Measurements from ENCODE around the gene B3GNT5.
A peak's percentile ranks its signal among the peaks of the same experiment; 100 is the strongest.

The B3GNT5 gene

DNA sequence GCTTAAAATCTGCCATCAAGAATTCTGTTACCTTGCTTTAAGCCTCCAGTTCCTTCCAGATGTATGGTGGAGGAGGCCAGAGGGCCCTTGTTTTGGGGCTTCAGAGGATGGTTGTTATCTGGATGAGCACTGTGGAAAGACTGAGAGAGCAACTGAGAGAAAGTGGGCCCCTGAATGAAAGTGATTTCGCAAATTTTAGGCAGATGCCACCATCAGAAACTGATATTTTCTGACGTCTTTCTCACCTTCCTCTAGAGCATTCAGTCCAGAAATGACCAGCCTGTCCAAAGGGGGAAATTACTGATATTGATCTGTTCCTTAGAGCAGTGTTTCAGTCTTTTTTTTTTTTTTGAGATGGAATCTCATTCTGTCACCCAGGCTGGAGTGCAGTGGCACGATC, 13.4 kb downstream of the B3GNT5 start:
- no peak for DNase-seq

GRCh38 chr3:183267140-183267539, 14.1 kb downstream of the B3GNT5 start:
- no peak for DNase-seq

DNA sequence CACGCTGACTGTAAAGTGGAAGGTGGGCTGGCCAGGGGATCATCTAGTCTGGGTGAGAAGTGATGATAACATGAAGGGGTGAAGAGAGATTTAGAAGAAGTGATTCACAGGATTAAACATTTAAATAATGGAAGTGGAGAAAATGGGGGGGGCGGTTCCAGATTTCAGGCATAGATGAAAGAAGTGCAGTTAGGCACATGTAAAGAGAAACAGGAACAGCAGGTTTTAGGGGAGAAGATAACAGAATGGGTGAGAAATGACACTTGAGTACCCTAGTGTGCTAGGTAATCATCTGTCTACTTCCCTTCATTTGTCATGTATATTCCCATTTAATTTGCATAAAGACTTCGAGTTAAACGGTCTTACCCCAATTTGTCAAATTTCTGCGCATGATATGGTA, 15.3 kb downstream of the B3GNT5 start:
- DNase-seq, result no peak

GRCh38 chr3:183269345-183269744, 16.3 kb downstream of the B3GNT5 start:
- DNase-seq, result no peak

DNA sequence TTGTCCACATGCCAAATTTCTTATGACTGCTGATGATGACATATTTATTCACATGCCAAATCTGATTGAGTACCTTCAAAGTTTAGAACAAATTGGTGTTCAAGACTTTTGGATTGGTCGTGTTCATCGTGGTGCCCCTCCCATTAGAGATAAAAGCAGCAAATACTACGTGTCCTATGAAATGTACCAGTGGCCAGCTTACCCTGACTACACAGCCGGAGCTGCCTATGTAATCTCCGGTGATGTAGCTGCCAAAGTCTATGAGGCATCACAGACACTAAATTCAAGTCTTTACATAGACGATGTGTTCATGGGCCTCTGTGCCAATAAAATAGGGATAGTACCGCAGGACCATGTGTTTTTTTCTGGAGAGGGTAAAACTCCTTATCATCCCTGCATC, 17.3 kb downstream of the B3GNT5 start:
- no peak for DNase-seq

DNA sequence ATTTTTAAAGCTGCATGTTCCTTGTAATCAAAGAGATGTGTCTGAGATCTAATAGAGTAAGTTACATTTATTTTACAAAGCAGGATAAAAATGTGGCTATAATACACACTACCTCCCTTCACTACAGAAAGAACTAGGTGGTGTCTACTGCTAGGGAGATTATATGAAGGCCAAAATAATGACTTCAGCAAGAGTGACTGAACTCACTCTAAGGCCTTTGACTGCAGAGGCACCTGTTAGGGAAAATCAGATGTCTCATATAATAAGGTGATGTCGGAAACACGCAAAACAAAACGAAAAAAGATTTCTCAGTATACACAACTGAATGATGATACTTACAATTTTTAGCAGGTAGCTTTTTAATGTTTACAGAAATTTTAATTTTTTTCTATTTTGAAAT, 19.1 kb downstream of the B3GNT5 start:
- DNase-seq, result no peak

- no peak for DNase-seq
Measured at GRCh38 chr3:183272791-183273190, 19.7 kb downstream of the B3GNT5 start.

GRCh38 chr3:183274609-183275008, 21.6 kb downstream of the B3GNT5 start:
- no peak for DNase-seq

DNA sequence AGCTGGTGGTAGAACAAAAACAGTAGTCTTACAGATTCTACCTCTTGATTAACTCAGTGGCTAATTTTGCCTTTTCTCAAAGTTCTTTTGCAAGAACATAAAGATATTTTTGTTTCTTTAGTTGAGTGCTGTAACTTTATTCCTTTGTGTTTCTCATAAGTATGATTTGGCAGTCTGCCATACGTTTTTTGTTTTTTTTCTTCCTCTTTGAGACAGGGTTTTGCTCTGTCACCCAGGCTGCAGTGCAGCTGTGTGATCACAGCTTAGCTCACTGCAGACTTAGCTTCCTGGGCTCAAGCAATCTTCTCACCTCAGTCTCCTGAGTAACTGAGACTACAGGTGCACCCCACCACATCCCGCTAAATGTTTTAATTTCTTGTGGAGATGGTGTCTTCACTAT, 22.4 kb downstream of the B3GNT5 start:
- DNase-seq, result peak in 1 of 2 experiments; percentile 21

DNA sequence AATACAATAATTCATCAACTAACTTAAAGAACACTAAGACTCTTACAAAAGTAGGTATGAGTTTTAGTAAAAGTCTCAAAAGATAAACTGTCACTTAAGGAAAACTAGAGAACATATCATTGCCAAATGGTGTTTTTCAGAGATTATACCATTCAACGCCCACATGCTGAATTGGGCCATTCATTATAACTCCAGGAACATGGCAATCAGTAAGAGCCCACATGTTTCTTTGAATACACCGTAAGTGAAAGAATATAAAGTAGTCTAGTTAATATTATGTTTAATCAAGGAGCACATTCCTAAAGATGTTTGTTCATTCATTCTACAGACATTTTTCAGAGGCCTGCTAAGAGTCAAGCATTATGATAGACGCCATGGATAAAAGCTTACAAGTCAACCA, 22.9 kb downstream of the B3GNT5 start:
- no peak for DNase-seq

GRCh38 chr3:183277260-183277659, 24.2 kb downstream of the B3GNT5 start:
- DNase-seq, result no peak

- DNase-seq, result peak; percentile 19 to 62
Measured at GRCh38 chr3:183278479-183279088, 25.5 kb downstream of the B3GNT5 start.

- no peak for DNase-seq
Measured at GRCh38 chr3:183279371-183279770, 26.3 kb downstream of the B3GNT5 start.

- DNase-seq, result no peak
Measured at GRCh38 chr3:183281126-183281797, 28.2 kb downstream of the B3GNT5 start.

DNA sequence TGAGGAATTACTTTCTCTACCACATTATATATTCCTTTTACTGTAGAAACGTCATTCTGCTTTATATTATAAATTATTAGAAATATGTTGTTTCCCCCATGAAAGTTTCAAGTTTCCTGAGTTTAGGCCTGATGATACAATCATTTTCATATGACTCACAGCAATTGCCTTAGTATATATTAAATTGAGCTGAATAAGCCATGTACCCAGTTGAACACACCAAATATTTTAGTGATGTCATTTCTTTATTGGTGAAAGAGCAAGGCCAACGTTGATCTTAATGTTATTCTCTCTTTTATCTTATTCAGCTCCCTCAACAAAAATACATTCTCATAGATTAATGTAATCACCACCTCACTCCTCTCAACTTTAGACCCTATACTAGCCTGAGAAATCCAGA, 30.8 kb downstream of the B3GNT5 start:
- DNase-seq, result no peak

GRCh38 chr3:183284570-183284969, 31.5 kb downstream of the B3GNT5 start:
- DNase-seq, result no peak

GRCh38 chr3:183285318-183285717, 32.3 kb downstream of the B3GNT5 start:
- DNase-seq, result no peak

DNA sequence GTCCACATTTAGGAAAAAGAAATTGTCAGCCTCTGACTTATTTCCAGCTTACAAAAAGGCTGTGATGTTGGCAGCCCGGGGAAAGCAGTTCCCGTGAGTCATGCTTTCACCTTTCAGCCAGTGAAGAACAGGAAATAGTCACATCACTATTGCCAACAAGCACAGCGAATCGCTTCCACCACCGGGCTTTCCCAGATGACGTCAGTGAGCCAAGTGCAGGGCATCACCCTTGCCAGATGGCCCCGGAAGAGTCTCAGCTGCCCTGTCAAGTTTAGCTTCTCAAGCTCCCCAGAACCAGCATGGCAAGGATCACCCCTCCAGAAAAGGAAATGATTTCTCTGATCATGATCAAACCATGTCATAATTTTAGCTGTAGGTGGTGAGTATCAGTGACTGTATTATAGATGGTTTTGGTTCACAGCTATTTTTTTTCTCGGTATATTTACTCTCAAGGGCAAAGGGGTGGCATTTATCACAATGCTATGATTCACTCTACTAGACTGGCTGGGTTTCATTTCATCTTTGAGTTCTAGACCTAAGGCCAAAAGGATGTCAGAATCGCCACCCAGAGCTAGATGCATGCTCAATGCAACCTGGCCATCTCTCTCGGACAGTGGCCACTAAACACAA, 32.9 kb downstream of the B3GNT5 start:
- DNase-seq, result peak; percentile 76 to 90

DNA sequence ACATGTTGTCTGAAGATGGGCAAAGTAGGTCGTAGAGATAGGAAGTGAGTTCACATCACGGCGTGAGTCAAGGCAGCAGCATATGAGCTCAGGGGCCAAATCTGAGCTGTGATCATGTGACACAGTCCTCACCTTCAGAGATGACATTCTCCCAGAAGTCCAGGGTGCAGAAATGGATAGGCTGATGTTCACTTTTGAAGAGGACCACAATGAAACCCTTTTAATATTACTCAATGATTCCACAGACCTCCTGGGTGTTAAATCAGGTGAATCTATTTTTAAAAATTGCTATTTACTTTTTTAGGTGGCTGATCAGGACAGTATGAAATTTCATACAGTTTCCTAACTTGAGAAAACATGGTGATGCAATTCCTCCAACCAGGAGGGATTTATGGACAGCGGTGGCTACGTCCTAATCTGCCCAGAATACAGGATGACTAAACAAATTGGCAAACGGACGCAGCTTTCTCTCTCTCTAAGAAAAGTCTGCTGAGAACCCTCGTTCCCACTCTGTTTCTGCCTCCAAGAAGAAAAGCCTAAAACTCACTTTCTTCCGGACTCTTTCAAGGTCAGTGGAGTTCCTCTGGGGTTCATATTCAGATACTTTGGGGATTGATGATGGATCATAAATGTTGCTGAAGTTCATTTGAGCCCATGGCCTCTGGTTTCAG, 34.4 kb downstream of the B3GNT5 start:
- no peak for DNase-seq

- DNase-seq, result no peak
Measured at GRCh38 chr3:183288117-183288516, 35.1 kb downstream of the B3GNT5 start.

- no peak for DNase-seq
Measured at GRCh38 chr3:183290216-183290615, 37.2 kb downstream of the B3GNT5 start.

GRCh38 chr3:183291497-183292031, 38.5 kb downstream of the B3GNT5 start:
- no peak for DNase-seq

DNA sequence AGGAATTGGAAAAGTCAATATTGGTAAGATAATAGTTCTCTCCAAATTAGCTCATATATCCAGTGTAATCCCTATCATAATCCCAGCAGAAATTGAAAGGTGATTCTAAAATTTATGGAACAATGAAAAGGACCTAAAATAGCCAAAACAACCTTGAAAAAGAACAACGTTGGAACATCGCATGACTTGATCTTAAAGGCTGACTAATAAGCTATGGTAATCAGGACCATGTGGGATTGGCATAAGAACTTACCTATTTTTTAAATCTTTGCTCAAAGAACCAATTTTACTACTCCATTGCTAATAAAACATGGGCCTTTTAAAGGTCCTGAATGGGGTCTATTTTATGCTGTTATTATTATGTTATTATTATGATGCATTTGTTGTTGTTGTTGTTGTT, 40.9 kb downstream of the B3GNT5 start:
- DNase-seq, result no peak

DNA sequence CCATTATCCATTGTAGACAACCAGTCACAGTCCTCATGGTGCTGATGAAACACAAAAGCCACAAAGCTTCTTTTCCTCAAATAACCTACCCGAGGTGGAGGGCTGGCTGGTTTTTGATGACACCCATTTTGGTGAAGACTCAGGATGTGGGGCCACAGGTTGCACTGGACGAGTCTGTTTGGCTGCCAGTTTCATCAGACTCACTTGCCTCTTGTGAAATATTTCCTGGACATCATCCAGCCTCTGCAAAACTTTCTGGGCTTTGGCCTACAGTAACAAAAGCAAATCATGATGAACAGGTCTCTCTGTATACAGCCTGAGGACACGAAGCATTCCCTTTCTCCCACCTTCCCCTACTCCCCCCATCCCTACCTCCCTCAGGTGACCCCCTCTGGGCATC, 42.2 kb downstream of the B3GNT5 start:
- no peak for DNase-seq

Measured in NCI-H446 (cell line).